Stimulated activated CD4-positive, alpha-beta T cell treated with anti-CD3 and anti-CD28 coated beads, Interleukin-1b, Interleukin-23, amount 100 ng/mL, for 24 hours (primary cell): ENCODE measurements around the gene GGACT.
"Not testable (repeated sequence)": the region's sequence is repeated elsewhere in the genome, so short reads cannot be mapped to it uniquely, and the experiment has no call there.

Experiments used
- DNase-seq, 4 experiments: peaks; one replicate each; pipeline ENCODE4 v3.0.0-alpha.2; 2020; ENCODE audit warnings: low read depth in 4 of 4, low spot score in 1 of 4

GGACT gene

DNA sequence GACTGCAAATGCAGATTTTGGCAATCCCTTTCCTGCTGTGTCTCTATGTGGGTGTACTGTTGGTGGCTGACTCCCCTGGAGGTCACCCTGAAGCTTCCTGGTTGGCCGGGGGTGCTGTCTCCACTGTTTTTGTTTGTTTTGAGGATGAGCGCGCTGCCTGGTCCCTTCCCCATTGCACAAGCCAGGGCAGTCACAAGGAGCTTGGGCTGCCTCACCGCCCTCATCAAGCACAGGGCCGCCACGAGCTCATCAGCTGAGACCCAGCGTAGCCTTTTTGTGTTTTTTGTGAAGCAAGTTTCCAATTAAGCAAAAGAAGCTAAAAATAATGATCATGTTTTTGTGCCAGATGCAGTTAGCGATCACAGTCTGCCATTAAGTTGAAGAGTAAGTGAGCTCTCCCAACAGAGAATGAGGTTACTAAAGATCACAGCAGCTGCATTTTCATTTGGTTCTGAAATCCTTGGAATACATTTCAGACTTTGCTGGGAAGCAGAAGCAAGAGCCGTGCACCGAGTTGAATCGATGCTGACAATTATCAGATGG, 57.8 kb downstream of the GGACT start:
- no peak for DNase-seq

DNA sequence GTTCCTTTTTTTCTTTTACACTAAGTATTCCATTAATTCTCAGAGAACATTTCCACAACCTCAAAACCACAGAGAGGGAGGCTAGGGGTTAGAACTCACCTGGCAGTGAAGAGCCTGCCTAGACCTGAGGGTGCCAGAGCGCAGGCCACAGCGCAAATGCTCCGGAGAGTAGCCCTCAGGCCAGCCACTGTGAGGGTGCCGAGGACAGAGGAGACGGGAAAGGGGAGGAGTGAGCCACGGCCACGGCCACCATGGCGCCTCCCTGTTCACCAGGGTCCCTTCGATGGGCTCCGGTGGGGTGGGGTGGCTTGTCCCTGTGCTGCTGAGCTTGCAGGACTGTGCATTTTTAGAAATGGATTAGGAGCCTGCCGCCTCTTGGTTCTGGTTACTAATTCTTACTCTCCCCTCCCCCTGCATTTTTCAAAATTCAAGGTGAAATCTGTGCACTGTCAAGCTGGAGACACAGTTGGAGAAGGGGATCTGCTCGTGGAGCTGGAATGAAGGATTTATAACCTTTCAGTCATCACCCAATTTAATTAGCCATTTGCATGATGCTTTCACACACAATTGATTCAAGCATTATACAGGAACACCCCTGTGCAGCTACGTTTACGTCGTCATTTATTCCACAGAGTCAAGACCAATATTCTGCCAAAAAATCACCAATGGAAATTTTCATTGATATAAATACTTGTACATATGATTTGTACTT, 58.8 kb downstream of the GGACT start:
- no peak for DNase-seq

DNA sequence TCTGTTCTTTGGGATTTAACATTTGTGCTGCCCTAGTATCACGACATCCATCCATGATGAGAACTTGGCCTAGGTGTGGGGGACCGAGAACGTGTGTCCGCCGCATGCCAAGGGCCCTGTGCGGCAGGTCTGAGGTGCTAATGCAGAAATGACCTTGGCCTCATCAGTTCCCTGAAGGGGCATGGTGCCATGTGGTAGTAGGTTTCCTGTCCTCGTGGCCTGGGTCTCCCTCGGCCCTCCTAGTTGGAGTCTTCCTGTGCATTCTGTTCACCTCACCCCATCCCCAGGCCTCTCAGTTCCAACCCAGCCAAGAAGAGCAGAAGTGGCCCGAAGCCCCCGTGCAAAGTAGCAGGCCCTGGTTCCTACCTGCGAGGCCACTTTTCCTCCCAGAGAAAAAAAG, 59.8 kb downstream of the GGACT start:
- no peak for DNase-seq

DNA sequence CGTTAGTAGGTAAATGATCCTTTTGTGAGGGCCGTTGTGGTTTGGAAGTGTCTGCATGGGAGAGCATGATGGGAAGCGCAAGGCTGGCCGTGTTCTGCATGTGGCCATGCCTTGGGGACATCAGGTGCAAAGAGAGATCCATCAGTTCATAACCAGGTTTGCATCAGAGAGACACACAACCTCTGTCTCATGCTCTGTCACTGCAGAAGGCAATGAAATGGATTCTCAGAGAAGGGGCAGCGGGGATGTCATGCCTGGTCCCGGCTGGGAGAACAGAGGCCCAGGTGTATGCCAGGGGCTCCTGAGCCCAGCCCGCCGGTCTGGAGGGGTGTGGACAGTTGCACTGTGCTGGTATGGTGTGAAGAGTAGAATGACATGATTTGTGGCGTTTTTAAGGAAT, 60.2 kb downstream of the GGACT start:
- no peak for DNase-seq

DNA sequence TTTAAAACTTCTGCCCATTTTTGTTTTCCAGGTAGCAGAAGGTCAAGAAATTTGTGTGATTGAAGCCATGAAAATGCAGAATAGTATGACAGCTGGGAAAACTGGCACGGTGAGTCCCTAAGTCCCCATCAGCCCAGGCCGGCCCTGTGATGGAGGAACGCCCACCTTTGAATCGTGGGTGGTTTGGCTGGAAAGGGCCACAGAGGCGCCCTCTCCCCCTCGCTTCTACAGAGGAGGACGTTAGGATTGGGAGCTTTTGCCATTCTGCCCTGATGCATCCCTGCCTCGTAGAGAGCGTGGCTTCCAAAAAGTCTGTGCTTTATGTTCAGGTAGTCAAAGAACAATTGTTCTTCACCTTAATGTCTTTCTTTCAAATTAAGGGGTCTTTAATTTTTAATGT, 60.9 kb downstream of the GGACT start:
- DNase-seq, result no peak

DNA sequence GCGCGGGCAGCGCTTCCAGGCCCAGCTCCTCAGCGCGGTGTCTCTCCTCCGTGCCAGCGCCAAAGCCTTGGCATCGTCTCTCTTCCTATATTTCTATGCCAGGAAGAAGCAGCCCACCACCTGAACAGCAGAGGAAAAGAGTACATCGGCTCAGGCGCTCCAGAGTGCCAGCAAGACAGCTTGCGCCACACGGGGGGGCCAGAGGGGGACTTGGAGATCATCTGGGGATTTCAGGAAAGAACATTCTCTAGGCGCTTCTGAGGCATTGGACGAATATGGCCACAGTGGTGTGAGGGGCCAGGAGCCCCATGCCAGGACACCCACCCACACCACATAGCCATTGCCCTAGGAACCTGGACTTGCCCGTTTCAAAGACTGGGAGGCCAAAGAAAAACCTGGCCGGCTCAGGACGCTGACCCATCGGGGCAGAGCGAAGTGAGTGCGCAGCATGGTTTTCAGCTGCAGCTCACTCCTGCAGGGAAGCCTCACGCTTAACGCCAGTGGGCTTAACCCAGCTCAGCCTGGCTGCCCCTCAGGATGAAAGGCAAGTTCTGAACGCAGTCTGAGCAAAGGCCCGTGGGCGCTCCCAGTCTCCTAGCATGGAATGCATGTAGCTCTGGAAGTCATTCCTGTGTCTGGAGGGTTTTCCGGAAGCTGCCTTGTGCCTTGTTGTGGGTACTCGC, 62.1 kb downstream of the GGACT start:
- no peak for DNase-seq

DNA sequence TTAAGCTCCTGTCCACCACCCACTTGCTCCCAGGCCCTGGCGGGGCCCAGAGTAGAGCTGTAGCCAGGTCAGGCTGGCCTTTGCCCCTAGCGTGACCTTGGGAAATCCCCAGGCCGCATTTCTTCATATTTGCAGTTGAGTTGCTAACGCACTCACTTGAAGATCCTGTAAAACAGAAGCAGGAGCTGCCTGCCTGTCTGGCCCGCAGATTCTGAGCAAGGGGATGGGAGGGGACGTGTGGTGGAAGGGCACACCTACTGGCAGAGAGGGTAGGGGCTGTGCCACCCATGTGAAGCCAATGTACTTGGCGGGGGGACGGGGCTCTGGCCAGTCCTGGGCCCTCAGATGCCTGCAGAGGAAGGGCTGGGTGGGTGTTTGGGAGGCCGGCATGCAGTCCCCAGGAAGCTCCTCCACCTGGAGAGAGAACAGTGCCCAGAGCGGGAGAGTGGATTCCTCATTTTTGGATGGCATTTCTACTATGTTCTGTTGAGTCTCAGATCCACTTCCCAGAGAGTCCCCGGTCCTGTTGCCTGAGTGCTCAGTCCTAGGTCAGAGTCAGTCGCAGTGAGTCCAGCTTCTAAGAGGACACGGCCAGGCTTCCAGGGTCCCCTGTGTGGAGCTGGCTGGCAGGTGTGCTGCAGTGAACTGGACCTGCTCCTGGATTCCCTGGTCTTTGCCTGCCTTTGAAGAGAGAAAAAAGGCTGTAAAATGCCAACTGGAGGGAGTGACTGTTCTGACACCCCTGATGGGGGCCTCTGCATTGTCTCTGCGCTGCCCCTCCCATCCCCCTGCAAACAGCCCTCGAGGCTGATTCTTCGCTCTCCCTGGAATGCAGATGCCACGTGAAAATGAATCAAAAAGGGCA, 62.9 kb downstream of the GGACT start:
- DNase-seq, result no peak

DNA sequence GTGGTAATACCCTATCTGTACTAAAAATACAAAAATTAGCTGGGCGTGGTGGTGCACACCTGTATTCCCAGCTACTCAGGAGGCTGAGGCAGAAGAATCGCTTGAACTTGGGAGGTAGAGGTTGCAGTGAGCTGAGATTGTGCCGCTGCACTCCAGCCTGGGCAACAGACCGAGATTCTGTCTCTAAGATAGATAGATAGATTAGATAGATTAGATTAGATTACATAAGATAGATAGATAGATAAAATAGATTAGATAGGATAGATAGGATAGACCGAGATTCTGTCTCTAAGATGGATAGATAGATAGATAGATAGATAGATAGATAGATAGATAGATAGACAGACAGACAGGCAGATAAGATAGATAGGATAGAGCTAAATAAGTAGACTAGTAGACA, 63.9 kb downstream of the GGACT start:
- DNase-seq, result not testable (repeated sequence)

DNA sequence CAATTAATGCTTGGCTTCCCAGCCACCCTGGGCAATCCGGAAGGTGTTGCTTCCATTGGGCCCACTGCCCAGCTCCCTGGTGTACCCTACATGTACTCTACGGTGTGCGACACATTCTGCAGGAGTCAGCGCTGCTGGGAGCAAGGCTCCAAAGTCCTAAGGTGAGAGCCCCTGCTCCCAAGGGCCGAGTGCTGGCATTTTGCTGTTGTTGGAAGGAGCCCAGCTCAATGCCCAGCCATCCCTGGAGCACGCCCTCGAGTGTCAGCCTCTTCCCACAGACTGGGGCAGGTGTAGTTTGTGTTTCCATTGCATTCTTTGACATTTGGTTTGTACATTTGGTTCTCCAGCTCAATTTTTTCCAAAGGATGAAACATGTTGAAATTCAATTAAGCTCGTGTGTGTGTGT, 64.6 kb downstream of the GGACT start:
- DNase-seq, result no peak

DNA sequence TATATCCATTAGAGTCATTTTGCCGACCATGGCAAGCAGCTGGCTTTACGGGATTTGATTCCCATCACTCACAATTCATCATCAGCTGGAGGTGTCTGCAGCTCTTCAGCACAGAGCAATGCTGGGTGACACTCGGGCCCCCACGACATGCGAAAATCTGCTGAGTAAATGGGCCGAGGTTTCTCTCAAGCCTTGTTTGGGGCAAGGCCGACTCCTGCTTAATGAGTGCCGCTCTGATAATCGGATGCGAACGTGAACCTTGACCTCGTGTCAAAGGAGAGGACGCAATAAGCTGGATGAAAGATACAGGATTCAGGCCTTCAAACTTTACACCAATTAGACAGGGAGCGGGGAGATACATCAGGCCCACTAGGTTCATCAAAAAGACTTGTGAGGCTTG, 65.2 kb downstream of the GGACT start:
- no peak for DNase-seq

DNA sequence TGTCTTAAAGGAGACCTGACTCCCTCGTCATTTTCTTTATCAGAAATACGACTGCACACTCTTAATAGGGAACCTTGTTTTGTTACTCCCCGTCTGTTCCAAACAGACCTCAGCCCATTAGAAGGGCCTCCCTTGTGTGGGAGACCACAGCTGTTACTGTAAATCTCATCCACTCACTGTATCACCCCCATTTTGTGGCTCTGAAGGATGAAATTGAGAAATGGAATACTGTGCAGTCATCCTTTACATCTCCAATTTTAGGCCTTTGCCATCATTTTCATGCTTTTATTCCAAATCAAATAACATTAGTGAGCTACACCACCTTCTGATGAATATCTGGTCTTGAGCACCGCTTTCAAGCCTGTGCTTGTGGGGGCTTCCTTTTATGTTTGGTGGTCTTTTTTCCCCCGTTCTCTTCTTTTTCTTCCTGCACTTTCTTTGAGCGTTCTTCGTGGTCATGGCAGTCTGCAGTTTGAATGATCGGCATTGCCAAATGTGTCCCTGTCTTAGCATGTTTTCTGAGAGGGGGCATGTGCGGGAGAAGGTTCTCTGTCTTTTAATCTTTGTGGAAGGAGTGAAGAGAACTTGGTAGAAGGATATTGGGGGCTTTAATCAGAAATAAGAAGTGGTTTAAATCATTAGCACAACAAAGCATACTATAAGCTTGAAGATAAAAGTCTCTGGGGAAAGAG, 65.8 kb downstream of the GGACT start:
- DNase-seq, result no peak

DNA sequence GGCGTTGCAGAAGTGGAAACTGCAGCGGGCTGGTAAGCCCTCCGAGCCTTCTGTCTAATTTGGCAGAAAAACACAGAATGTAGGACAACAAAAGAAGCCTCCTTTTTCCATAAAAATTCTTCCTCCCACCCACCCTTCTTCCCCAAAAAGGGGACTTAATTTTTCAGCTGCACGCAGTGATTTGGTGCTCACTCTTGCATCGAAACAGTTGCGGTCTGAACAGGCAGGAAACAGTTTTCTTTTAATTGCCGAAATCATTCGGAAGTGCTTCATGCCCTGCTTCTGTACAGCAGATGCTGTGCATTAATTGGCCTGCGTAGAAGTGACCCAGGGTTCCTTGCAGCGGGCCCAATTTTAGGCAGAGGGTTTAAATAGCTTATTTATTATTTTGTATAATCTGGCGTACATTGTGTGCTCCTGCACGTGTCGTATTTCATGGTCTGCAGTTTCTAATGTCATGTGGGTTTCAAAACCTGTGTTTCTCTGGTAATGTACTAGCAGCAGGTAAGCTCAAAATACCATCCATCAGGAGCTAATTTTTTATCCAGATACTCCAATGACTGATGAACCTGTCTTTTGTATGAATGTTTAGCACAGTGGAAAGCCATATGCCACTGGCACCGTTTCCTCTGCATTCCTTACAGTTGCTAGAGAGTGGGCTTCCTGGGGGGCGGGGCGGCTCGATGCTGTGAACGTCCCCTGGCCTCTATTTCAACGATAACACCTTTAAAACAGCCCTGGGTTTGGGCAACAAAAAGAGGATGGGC, 66.6 kb downstream of the GGACT start:
- no peak for DNase-seq

DNA sequence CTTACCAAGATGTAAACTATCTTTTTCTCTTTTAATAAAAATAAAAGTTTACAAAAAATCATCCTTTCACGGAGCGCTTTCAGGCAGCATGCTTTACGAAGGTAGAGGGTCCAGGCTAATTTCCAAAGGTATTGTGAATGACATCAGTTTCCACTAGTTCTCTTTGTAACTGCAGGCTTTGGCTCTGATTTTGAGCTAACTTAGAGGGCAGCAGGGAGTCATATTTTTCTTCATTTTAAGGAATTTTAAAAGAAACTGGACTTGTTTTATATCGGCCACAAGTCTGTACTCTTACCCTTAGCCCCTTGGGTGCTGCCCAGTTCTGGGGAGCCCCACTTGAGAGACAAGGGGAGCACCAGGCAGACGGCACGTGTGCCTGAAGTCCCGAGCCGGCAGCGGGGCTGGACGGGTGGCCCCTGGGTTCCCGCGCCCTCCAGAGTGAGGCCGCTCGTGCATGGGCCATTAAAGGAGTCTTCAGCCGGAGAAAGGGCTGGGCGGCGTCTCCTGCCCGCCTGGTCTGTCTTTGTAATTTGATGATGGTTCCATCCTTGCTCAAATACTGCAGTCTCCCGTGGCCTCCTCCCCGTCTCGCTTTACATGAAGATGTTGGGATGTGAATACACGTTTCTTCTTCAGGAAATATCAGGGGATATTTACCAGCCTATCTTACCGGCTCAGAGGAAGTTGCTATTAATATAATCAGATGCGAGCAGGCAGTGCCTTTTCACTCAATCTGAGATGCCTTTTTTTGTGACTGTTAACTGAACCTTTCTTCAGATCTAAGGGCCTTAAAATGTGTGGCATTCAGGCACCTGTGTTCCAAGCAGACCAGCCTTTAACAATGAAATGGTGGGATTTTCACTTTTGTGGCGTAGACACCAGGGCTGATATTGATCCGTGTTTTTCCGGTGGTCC, 67.4 kb downstream of the GGACT start:
- DNase-seq, result no peak

DNA sequence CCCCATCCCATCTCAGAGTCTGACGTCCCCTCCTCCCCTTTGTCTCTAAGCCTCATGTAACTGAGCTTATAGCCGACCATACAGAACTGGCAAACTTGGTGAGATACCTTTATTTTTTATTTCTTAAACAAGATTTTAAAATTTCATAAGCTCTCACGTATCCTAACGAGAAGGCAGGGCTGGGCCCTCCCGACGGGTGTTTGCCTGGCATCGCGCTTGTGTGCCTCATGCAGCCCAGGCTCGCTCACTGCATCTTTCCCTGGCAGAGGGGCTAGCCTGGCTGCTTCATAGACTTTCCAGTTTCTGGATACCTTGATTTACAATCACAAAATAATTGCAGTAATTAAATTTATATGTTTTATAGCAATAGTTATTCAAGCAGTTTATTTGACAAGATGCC, 69.0 kb downstream of the GGACT start:
- no peak for DNase-seq

DNA sequence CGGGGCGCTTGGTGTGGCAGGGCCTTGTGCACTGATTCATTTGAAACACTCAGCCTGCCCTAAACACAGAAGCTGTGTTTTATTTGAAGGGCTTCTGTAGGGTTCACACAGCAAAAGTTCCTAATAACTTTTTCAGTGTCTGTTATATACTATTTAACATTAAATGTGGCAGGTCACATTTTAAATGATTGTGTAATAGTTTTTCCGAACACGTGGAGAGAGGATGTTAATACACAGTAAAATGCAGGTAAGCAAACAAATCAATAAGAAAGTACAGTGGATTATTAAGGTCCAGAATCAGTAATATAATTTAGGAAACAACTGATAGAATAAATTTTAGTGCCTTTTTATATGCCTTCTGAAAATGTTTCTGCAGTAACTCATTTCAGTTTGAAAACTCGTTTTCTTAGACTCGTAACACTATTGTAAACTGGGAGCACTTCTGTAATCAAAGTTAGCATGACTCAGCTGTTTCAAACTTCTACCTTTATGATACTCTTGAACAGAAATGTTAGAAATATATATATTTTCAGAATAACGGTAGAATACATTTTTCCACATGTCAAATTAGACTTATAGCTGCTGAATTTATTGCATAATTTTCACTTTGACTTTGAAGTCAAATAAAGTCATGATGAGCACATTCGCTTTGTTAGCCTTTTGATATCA, 70.1 kb downstream of the GGACT start:
- no peak for DNase-seq

DNA sequence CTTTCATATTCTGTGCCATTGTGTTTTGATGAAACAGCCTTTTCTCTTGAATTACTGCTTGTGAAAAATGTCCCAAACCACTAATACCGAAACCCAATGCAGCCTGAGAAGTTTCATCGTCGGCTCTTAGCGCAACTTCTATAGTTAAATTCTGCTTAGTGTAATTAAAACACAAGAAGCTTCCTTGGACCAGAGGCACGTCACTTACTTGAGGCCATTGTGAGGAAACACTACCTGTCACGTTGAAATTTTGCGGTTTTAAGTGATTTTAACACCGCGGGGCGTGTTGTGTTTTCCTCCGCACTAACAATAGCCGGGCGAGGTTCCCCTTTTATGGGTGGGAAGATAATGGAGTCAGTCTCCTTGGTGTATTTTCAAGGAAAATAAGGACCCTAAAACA, 70.9 kb downstream of the GGACT start:
- no peak for DNase-seq

DNA sequence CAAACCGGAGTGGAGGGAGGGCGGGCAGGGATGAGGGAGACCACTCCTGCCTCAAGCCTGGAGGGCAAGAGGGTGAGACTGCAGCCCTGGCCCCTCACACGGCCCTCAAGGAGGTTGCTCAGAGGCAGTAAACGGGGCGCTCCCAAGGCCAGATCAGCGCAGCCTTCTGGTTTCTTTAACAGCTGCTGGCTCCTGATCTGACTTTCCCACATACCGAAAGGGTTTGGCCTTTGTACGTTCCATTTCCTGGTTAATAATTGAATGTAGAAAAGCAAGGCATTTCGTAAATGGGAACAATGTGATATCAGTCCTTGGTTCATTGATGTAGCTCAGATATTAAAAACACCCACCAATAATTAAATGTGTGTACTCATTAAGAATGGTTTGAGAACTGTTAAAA, 71.5 kb downstream of the GGACT start:
- no peak for DNase-seq

DNA sequence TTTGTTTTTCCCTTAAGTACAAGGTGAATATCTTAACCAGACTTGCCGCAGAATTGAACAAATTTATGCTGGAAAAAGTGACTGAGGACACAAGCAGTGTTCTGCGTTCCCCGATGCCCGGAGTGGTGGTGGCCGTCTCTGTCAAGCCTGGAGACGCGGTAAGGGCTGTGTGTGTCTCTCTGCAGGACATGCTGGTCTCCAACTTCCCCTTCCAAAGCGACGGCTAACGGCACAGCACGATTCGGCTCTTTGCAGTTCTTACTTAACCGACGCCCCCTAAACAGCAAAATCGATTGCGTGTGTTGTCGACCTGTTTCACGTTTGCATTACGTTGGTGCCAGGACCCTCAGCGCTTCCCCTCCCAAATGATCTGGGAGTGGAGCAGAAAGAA, 73.2 kb downstream of the GGACT start:
- DNase-seq, result no peak
